ENCODE results near the gene ASB6.

DNA sequence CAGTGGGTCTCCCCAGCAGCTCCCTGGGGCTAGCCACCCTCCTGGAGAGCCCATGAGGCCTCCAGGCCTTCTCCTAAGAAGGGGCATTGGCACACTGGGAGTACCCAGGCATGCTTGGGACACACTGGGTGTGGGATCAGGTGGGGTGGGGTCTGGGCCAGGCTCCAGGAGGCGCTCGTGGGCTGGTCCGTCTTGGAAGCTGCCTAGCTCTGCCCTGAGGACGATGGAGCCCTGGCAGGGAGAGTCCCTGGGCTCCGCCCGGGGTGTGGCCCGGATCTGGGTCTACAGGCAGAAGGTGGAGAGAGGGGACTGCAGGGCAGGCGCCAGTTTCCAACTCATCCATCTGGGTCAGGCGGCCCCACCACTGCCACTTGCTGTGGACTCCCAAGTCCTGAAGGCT, 25.9 kb upstream of the ASB6 start:
- TF ChIP-seq, protein P1, sequence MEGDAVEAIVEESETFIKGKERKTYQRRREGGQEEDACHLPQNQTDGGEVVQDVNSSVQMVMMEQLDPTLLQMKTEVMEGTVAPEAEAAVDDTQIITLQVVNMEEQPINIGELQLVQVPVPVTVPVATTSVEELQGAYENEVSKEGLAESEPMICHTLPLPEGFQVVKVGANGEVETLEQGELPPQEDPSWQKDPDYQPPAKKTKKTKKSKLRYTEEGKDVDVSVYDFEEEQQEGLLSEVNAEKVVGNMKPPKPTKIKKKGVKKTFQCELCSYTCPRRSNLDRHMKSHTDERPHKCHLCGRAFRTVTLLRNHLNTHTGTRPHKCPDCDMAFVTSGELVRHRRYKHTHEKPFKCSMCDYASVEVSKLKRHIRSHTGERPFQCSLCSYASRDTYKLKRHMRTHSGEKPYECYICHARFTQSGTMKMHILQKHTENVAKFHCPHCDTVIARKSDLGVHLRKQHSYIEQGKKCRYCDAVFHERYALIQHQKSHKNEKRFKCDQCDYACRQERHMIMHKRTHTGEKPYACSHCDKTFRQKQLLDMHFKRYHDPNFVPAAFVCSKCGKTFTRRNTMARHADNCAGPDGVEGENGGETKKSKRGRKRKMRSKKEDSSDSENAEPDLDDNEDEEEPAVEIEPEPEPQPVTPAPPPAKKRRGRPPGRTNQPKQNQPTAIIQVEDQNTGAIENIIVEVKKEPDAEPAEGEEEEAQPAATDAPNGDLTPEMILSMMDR (IDR thresholded peaks at IDR 0.05): no peak
- no peak for TF ChIP-seq POLR2A (IDR thresholded peaks at IDR 0.05)
- TF ChIP-seq EP300 (IDR thresholded peaks at IDR 0.05): no peak
- no peak for TF ChIP-seq POLR2AphosphoS5 (IDR thresholded peaks at IDR 0.05)
